Spleen (tissue), 11 donors: ENCODE data around the gene ANKS1B. TPM values are rescaled to one million over a fixed set of nuclear protein-coding genes. Genes with fewer than 3 reads are reported as not detected.
"Not testable (repeated sequence)": the region's sequence is repeated elsewhere in the genome, so short reads cannot be mapped to it uniquely, and the experiment has no call there.

Experiments used
- DNase-seq: peaks from one replicate; pipeline ENCODE4 v3.0.0-alpha.2; 2020
- H3K27ac ChIP-seq, 8 donors: fragments of 200-600 bp; sonication (generic) in 7 of 8; 1 replicate in 4 of 8; 2 replicates in 4 of 8; pipeline versions ENCODE4 v1.5.0 to v1.8.0; 2016 to 2021; ENCODE audit warnings: inconsistent platforms in 4 of 8, mild to moderate bottlenecking in 4 of 8, moderate library complexity in 1 of 8
- H3K27me3 ChIP-seq, 7 donors: fragments of 200-600 bp; sonication (generic) in 6 of 7; replicated peaks in 1 of 7; 1 replicate in 4 of 7; 2 replicates in 3 of 7; pipeline versions ENCODE4 v1.5.0 to v1.8.0; 2016 to 2021; ENCODE audit warnings: inconsistent platforms in 3 of 7, mild to moderate bottlenecking in 1 of 7
- H3K36me3 ChIP-seq, 6 donors: fragments of 200-600 bp; sonication (generic) in 5 of 6; 1 replicate in 4 of 6; 2 replicates in 2 of 6; pipeline versions ENCODE4 v1.5.0 to v1.8.0; 2016 to 2021; ENCODE audit warnings: inconsistent platforms in 2 of 6
- H3K4me1 ChIP-seq, 6 donors: fragments of 200-600 bp; sonication (generic) in 5 of 6; 1 replicate in 3 of 6; 2 replicates in 3 of 6; pipeline versions ENCODE4 v1.5.0 to v1.8.0; 2016 to 2021; ENCODE audit warnings: inconsistent platforms in 3 of 6
- H3K4me3 ChIP-seq, 8 donors: fragments of 200-600 bp; sonication (generic) in 7 of 8; 1 replicate in 4 of 8; 2 replicates in 4 of 8; pipeline versions ENCODE4 v1.5.0 to v1.8.0; 2016 to 2021; ENCODE audit warnings: inconsistent platforms in 4 of 8, mild to moderate bottlenecking in 4 of 8, moderate library complexity in 2 of 8
- H3K9me3 ChIP-seq, 8 donors: fragments of 200-600 bp; sonication (generic) in 7 of 8; 1 replicate in 4 of 8; 2 replicates in 4 of 8; pipeline versions ENCODE4 v1.5.0 to v1.8.0; 2016 to 2021; ENCODE audit warnings: inconsistent platforms in 4 of 8
- POLR2A ChIP-seq, 3 donors: fragments of 450-650 bp; IDR thresholded peaks; one replicate each; pipeline ENCODE4 v1.5.1; 2017; ENCODE audit warnings: antibody characterized with exemption in 3 of 3, mild to moderate bottlenecking in 1 of 3
- POLR2AphosphoS5 ChIP-seq, 3 donors: sonication (generic); formaldehyde crosslinking; IDR thresholded peaks; one replicate each; pipeline ENCODE4 v1.5.1; 2017; ENCODE audit warnings: antibody characterized with exemption in 3 of 3
- WGBS, 5 donors: extraction: QIAGEN DNeasy Blood & Tissue Kit in 3 of 5; methylation state at CpG; one replicate each; pipeline versions ENCODE4 v1.1.5 to v1.1.7; 2013 to 2018; 5-methylcytosine and 5-hydroxymethylcytosine counted together
- intact Hi-C: fragments of 100-400 bp; cut with DNase I; formaldehyde crosslinking; loops from one replicate; pipeline ENCODE4 v1.15.0; 2023; ENCODE audit warnings: low total_unique reads
- polyA plus RNA-seq, 3 donors: library from polyadenylated mRNA; stranded (reverse); fragments of 200-250 nt; gene quantifications; one replicate each; pipeline ENCODE4 v1.2.1, GENCODE V29; 2013
- total RNA-seq, 7 donors: library from RNA; depleted of rRNA in 3 of 7; stranded (reverse); fragments of >200 nt in 3 of 7; fragmentation: NEBNext Ultra II Directional in 4 of 7; extraction: Animal tissue kit (Norgen Biotek cat#: 25700) in 4 of 7; gene quantifications; one replicate each; pipeline versions ENCODE4 v1.1.0 to v1.2.1, GENCODE V29; 2016 to 2021
- TF ChIP-seq, protein P1 (sequence below), 11 experiments: fragments of 200-600 bp in 7 of 11; fragments of 450-650 bp in 4 of 11; sonication (generic) in 4 of 11; IDR thresholded peaks in 8 of 11; conservative IDR thresholded peaks in 3 of 11; 1 replicate in 7 of 11; 2 replicates in 4 of 11; pipeline versions ENCODE4 v1.4.0 to v1.8.0; 2016 to 2021; ENCODE audit warnings: antibody characterized with exemption in 11 of 11, inconsistent platforms in 4 of 11, mild to moderate bottlenecking in 1 of 11
- donor health status: healthy with polysubstance abuse.
- donor health status: DM: no; HTN: no; CAD: no; lungs with moderate emphysema.
- donor health status: DM: no; HTN: no; CAD: no.
- donor health status: Bipolar disorder and iron deficiency.
- donor health status: healthy.
- donor health status: DM: no; HTN: no; CAD: no.
- donor health status: DM: yes; HTN: yes; CAD: no.

Gene ANKS1B
- total and polyA plus RNA-seq, 10 donors, result 0.21 to 8.0 (median 4.2) TPM

DNA sequence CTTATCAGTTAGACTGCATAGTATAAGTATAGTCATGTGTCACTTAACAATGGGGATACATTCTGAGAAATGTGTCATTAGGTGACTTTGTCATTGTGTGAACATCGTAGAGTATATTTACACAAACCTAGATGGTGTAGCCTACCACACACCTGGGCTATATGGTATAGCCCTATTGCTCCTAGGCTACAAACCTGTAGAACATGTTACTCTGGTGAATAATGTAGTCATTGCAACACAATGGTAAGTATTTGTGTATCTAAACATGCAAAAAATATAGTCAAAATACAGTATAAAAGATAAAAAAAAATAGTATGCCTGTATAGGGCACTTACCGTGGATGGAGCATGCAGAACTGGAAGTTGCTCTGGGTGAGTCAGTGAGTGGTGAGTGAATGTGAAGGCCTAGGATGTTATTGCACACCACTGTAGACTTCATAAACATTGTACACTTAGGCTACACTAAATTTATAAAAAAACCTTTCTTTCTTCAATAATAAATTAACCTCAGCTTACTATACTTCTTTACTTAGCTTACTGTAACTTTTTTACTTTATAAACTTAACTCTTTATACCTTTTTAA, 40.3 kb upstream of the ANKS1B start:
- DNase-seq, result no peak
- WGBS, 5 donors, result 88 to 97% (median 92%) methylated on average over 2 of the region's 2 CpGs
- intact Hi-C loops, result no loop called here
- no peak overlapping the region for H3K27ac ChIP-seq
- no peak overlapping the region for H3K4me3 ChIP-seq
- peaks cover 0 to 13% (median 0%) of the 10 kb centered on the region in 8 donors for H3K9me3 ChIP-seq
- no peaks in the 10 kb centered on the region for H3K4me1 ChIP-seq
- H3K27me3 ChIP-seq, result no peaks in the 10 kb centered on the region
- TF ChIP-seq POLR2AphosphoS5 (IDR thresholded peaks at IDR 0.05) (no peak), POLR2A (IDR thresholded peaks at IDR 0.05) (no peak)
- TF ChIP-seq, protein P1, sequence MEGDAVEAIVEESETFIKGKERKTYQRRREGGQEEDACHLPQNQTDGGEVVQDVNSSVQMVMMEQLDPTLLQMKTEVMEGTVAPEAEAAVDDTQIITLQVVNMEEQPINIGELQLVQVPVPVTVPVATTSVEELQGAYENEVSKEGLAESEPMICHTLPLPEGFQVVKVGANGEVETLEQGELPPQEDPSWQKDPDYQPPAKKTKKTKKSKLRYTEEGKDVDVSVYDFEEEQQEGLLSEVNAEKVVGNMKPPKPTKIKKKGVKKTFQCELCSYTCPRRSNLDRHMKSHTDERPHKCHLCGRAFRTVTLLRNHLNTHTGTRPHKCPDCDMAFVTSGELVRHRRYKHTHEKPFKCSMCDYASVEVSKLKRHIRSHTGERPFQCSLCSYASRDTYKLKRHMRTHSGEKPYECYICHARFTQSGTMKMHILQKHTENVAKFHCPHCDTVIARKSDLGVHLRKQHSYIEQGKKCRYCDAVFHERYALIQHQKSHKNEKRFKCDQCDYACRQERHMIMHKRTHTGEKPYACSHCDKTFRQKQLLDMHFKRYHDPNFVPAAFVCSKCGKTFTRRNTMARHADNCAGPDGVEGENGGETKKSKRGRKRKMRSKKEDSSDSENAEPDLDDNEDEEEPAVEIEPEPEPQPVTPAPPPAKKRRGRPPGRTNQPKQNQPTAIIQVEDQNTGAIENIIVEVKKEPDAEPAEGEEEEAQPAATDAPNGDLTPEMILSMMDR (IDR thresholded peaks at IDR 0.05 in 8 of 11, conservative IDR thresholded peaks at IDR 0.05 in 3 of 11), result no peak
- H3K36me3 ChIP-seq, result no peaks in the 10 kb centered on the region

DNA sequence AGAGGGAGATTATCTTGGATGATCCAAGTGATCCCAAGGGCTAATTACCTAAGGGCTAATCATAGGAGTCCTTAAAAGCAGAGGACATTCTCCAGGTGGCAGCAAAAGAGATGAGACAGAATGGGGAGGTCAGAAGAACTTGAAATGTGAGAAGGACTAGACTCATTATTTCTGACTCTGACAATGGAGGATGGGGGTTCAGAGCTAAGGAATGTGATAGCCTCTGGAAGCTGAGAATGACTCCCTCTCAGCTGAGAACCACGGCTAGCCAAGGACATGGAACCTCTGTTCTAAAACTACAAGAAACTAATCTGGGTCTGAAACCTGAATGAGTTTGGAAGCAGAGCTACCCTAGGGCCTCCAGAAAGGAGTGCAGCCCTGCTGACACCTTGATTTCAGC, 35.6 kb upstream of the ANKS1B start:
- no peak for DNase-seq
- WGBS, 5 donors, result 47 to 90% (median 75%) methylated on average over 1 of the region's 1 CpG
- TF ChIP-seq, protein P1 (IDR thresholded peaks at IDR 0.05 in 8 of 11, conservative IDR thresholded peaks at IDR 0.05 in 3 of 11), result no peak
- TF ChIP-seq POLR2AphosphoS5 (IDR thresholded peaks at IDR 0.05) (no peak), POLR2A (IDR thresholded peaks at IDR 0.05) (no peak)
- intact Hi-C loops, result no loop called here
- H3K4me3 ChIP-seq, result no peak overlapping the region
- H3K4me1 ChIP-seq, result no peaks in the 10 kb centered on the region
- no peak overlapping the region for H3K27ac ChIP-seq
- H3K27me3 ChIP-seq, result no peaks in the 10 kb centered on the region
- no peaks in the 10 kb centered on the region for H3K36me3 ChIP-seq
- peaks cover 0 to 18% (median 6%) of the 10 kb centered on the region in 8 donors for H3K9me3 ChIP-seq

GRCh38 chr12:100017056-100017455, 32.3 kb upstream of the ANKS1B start:
- no peak overlapping the region for H3K27ac ChIP-seq
- 77 to 87% (median 87%) methylated on average over 3 of the region's 3 CpGs for WGBS, 5 donors

DNA sequence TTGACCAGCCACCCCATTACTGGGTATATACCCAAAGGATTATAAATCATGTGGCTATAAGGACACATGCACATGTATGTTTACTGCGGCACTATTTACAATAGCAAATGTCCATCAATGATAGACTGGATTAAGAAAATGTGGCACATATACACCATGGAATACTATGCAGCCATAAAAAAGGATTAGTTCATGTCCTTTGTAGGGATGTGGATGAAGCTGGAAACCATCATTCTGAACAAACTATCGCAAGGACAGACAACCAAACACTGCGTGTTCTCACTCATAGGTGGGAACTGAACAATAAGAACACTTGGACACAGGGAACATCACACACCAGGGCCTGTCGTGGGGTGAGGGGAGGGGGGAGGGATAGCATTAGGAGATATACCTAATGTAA, 31.6 kb upstream of the ANKS1B start:
- intact Hi-C loops, H3K27me3 ChIP-seq, DNase-seq, H3K4me3 ChIP-seq, H3K4me1 ChIP-seq, H3K36me3 ChIP-seq, H3K27ac ChIP-seq: not testable (repeated sequence)
- 92 to 100% (median 95%) methylated on average over 4 of the region's 4 CpGs for WGBS, 5 donors
- peaks cover 0 to 12% (median 2%) of the 10 kb centered on the region in 8 donors for H3K9me3 ChIP-seq

More at GRCh38 chr12:100017056-100017455, 32.3 kb upstream of the ANKS1B start:
- Histone ChIP-seq H3K9me3 (peaks cover 0 to 16% (median 5%) of the 10 kb centered on the region in 8 donors), H3K4me3 (no peak overlapping the region), H3K36me3 (no peaks in the 10 kb centered on the region), H3K27me3 (no peaks in the 10 kb centered on the region), H3K4me1 (no peaks in the 10 kb centered on the region)
- no peak for DNase-seq
- intact Hi-C loops, result no loop called here
- TF ChIP-seq POLR2A (IDR thresholded peaks at IDR 0.05) (no peak), POLR2AphosphoS5 (IDR thresholded peaks at IDR 0.05) (no peak)
- TF ChIP-seq, protein P1 (IDR thresholded peaks at IDR 0.05 in 8 of 11, conservative IDR thresholded peaks at IDR 0.05 in 3 of 11), result no peak

DNA sequence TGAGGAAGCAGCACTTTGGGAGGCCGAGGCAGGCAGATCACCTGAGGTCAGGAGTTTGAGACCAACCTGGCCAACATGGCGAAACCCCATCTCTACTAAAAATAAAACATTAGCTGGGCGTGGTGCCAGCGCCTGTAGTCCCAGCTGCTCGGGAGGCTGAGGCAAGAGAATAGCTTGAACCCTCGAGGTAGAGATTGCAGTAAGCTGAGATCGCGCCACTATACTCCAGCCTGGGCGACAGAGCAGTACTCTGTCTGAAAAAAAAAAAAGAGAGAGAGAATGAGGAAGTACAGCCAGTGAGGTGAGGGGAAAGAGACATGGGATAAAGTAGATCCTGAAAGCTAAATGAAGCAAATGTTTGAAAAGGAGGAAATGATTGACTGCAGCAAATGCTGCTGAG, 21.1 kb upstream of the ANKS1B start:
- H3K36me3 ChIP-seq, intact Hi-C loops, DNase-seq, H3K9me3 ChIP-seq, H3K4me3 ChIP-seq, H3K27ac ChIP-seq, H3K27me3 ChIP-seq, H3K4me1 ChIP-seq: not testable (repeated sequence)
- 78 to 84% (median 80%) methylated on average over 9 of the region's 9 CpGs for WGBS, 5 donors
